ENCODE results near the gene SH3PXD2B.

DNA sequence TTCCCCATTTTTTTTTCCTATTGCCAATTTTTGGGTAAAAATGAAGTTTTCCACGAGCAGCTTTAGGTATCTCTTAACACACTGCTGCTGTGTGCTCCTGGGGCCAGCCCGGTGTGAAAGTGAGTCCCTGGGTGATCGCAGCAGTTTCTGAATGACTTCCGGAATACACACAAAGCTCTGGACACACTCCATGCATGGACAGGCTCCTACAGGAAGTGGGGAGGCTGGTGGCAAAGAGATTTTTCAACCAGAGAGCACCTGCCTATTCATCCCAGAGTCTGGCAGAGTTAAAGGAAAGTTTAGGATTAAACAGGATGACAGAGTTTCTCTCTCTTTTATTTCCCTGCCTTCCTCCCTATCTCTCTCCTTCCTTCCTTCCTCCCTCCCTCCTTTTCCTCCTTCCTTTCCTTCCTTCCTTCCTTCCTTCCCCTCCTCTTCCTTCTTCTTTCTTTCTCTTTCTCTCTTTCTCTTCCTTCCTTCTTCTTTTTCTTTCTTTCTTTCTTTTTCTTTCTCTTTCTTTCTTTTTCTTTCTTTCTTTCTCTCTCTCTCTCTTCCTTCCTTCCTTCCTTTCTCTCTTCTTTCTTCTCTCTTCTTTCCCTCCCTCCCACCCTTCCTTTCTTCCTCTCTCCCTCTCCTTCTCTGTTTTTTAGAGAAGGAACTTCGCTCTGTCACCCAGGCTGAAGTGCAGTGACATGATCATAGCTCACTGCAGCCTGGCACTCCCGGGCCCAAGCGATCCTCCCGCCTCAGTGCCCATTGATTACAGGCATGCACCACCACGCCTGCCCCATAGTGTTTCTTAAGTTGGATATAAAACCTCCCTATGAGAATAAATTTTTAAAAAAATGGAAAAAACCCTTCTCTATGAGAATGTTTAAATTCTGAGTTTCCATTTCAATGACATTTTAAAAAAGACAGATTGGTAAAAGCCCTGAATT, 132.0 kb downstream of the SH3PXD2B start:
- no peak for TF ChIP-seq CTCF (IDR thresholded peaks at IDR 0.05)
- TF ChIP-seq POLR2A (IDR thresholded peaks at IDR 0.05): no peak

Data from lower leg skin (tissue), 3 donors.